ENCODE measurements around the gene RBPJ.
A peak's percentile ranks its signal among the peaks of the same experiment; 100 is the strongest.
"Not testable (repeated sequence)": the region's sequence is repeated elsewhere in the genome, so short reads cannot be mapped to it uniquely, and the experiment has no call there.

The RBPJ gene

DNA sequence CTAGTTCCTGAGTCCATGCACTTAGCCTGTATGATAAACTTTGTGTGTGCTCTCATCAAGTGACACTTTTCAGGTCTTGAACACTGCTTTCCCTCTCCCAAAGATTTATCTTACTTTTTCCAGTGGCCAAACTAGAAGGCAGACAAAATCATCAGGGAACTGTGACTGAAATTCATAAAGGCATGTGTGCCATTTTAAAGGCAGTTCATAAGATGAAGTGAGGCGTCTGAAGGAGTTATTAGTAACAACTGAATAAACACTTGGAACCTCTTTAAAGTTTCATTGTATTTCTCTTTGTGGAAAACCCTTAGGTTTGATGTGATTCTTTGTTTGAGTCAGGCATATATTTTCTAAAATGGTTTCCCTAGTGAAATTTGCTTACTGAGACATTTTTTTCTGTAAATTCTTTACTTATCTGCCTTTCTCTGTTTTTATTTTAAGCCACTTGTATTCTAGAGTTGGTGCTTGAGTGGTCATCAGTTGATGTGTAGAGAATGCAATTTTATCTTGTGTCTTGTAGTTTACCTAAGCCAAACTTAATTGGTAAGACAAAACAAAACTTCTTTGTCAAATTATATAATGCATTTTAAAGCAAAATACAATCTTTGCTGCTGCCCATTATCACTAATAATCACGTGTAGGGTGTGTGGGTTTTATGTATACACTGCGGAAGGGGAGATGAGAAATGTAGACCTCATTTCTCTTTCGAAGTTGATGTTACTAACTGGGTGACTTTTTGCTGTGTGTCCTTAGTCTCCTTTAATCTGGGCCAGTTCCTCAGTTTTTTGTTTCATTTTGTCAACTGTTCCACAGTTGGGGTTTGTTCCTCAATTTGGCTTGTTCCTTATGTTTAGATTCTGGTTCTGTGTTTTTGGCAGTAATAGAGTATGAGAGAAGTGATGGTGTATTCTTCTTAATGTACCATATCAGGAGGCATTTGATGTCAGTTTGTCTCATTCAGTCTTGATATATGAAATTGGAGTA, 56.8 kb downstream of the RBPJ start:
- DNase-seq: no peak

DNA sequence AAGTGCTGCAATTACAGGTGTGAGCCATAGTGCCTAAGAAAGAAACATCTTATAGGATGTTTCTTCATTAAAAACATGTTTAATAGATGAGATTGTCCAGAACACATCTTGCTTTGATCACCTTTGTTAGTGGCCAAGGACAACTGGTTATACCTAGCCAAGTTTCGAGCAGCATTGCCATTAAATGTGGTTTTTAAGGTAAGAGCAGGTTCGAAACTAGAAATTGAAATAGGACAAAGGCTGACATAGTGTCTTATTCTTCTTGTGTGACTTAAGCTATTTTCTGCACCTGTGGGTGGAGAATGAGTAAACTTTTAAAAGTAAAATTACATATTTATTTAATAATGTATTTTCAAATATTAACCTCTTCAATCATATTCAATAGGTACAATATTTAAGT, 59.0 kb downstream of the RBPJ start:
- no peak for DNase-seq

DNA sequence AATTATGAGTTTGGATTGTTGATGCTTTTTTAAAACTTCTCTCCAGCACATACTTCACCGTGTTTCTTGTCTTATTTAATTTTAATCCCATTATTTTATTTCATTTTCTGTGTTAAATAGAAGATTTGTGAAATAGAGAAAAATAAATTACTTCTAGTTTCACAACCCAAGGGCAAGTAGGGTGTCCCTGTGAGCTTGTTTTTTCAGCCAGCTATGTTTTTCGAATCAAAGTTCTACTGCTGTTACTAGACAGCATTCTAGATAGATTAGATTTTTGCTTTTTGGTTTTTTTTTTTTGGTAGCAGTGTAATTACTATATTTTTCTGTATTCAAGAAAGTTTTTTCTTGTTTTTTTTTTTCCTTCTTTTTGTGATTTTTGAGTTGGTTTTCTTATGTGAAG, 59.9 kb downstream of the RBPJ start:
- no peak for DNase-seq

DNA sequence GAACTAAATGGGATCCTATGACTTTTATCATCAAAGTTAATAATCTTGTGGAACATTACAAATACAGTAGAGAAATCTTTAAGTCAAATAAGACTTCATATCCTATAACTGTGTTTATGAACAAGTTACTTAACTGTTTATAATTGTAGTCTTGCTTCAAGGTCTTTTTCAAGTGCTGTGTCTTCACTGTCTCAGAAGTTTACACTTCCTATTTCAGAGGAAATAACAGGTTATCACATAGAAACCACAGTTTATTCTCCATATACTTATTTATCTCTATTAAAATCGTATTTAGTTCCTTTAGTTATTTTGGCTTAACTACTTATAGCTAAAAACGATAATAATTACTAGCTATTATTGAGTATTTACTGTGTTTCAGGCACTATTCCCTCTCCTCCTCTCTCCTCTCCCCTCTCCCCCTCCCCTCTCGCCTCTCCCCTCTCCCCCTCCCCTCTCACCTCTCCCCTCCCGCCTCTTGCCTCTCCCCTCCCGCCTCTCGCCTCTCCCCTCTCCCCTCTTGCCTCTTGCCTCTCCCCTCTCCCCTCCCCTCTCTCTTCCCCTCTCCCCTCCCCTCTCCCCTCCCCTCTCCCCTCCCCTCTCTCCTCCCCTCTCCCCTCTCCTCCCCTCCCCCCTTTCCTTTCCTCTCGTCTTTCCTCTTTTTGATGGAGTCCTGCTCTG, 63.7 kb downstream of the RBPJ start:
- DNase-seq: no peak

DNA sequence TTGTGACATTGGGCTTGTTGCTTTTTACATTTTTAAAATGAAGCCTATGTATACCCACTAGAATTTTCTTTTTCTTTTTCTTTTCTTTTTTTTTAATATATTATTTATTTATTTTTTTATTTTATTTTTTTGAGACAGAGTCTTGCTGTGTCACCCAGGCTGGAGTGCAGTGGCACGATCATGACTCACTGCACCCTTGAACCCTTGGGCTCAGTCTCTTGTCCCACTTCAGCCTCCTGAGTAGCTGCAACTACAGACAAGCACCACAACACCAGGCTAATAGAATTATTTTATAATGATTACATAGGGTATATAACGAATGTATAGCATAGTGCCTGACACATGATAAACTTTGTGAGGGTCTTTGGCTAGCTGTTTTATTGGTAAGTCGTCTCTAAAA, 64.9 kb downstream of the RBPJ start:
- no peak for DNase-seq

DNA sequence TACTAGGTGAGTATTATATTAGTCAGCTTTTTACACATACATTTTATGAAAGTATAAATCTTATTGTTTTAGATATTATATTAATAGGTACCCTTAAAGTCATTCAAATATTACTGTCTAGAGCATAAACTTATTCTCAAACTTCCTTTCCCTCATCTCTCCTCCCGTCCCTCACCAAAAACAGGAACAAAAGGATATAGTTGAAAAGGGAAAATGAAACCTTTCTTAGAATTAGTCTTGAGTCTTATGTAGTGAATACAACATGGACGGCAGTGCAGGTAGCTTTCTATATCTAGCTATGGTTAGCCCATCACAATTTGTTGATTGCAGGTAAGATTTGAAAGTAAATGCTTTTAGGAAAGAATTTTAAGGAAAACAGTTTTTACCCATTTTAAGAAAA, 65.6 kb downstream of the RBPJ start:
- no peak for DNase-seq

DNA sequence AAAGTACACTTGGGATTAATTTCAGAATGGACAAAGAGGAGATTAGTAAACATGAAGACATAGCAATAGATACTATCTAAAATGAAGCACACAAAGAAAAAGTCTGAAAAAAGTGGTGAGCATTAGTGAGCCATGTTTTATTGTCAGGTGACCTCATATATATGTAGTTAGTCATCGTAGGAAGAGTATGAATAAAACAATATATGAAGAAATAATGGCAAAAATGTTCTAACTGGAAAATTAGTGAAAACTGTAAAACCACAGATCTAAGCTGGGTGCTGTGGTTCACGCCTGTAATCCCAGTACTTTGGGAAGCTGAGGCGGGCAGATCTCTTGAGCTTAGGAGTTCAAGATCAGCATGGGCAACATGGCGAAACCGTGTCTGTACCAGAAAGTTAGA, 67.9 kb downstream of the RBPJ start:
- no peak for DNase-seq

DNA sequence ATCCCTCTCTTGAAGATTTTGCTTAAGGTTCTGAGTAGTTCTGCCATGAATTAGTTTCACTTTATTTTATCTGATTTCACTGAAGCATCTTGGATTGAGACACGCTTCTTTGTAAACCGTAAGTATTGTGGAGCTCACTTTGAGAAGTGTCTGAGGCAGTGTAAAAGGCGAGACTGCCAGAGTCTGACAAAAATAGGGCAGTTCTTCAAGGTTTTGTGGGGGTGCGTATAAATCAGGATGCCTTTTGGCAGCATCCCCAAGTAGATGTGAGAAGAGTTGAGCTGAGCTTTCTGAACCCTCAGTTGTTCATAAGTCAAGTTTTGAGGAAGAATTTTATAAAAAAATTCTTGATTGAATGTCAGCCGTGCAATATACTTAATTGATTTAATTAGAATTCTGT, 76.3 kb downstream of the RBPJ start:
- DNase-seq: no peak

DNA sequence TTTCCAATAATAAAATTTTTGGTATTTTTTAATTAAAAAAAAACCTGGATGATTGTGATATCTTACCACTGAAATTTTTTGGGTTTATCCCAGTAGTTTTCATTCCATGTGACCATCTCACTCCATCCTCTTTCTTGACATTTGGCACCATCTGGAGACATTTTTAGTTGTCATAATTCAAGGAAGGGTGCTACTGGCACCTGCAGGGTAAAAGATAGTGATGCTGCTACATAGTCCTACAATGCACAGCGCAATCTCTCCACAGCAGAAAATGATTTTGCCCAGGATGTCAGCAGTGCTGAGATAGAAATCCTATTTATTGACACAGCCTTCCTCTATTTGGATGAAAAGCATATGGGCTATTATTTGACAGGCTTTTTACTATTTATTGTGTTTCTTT, 79.3 kb downstream of the RBPJ start:
- DNase-seq: no peak

DNA sequence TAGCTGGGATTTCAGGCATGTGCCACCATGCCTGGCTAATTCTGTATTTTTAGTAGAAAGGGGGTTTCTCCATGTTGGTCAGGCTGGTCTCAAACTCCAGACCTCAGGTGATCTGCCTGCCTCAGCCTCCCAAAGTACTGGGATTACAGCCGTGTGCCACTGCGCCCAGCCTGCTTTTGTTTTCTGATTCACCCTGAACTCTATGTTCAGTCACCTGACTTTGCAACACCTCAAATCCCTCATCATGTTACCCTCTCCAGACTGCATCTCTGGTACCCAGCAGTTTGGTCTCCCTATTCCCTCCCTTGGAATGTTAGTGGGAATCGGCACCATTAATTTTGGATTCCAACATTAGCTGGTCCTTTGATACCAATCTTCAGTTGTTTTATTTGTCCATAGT, 81.2 kb downstream of the RBPJ start:
- DNase-seq: not testable (repeated sequence)

DNA sequence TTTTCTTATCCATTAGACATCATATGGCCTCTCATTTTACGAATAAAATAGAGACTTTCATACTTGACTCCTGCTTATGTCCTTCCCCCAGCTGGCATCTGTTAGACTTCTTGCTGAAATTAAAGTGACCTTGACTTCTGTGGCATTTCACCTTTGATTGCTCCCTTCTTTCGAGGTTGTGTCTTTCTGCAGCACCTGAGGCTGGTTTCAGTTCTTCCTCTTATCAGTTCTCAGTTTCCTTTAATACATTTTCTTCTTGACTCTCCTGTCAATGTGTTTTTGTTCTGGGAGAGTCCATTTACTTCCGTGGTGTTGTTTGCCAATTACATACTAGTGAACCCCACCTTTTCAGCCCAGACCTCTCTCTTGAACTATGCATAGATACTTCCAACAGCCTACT, 81.6 kb downstream of the RBPJ start:
- DNase-seq: no peak

DNA sequence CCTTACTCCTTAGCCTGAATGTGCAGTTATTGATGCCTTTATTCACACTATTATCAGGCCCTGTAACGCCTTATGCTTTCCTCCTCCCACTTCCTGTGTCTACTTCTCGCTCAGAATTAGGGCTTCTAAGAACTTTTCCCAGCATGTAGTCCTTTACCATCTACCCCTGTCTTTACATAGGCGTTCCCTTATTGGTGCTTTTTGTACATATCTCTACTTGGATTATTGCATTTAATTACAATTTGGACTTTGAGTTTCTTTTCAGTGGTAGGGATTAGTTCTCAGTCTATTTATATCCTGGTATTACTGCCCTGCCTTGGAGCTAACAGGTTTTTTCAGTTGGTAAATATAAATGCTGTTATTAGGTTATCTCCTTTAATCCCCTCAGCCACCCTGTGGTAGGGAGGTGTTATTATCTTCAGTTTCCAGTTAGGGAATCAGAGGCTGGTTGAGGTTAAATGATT, 84.0 kb downstream of the RBPJ start:
- no peak for DNase-seq

DNA sequence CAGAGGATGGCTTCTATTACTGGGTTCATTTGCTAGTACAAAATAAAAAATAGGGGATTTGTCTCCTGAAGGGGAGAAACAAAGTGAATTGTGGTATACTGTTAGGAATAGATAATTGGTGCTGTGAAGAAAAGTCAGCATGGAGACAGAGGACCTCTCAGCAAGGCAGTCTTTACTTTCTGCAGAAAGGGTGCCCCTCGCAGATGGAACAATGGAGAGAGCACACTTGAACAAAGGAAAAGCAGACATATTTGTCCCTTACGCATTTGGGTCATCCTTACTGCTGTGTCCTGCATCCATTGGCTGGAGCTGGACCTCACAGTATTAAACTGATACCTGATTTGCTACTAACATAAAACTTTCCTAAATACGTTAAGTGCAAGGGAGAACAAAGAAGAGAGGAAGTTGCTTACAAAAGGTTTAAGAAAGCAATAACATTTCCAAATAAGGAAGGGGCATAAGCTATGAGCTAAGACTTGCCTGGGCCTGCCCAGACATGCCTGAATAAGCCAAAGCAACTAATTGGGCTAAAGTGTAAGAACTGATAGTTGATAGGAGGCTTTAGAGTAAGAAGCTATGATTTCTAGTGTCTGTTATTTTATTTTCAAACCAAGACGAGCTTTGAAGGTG, 85.6 kb downstream of the RBPJ start:
- no peak for DNase-seq

DNA sequence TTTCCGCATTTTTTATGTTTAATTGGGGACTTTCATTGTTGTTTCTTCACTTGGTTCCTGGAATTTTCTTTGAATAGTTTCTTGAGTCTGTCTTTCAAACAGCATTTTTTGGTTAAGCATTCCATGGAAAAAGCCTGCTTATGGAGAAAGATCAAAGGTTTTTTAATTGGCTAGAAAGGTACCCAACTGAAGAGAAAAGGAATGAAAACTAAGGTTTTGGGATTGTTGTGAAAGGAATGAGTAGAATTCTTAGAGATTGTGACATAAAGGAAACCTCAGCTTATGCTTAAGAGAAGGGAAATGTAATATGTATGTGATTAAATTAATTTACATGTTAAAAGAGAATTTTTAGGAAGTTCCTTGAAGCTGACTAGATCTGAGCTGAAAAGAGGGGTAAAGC, 86.7 kb downstream of the RBPJ start:
- no peak for DNase-seq

DNA sequence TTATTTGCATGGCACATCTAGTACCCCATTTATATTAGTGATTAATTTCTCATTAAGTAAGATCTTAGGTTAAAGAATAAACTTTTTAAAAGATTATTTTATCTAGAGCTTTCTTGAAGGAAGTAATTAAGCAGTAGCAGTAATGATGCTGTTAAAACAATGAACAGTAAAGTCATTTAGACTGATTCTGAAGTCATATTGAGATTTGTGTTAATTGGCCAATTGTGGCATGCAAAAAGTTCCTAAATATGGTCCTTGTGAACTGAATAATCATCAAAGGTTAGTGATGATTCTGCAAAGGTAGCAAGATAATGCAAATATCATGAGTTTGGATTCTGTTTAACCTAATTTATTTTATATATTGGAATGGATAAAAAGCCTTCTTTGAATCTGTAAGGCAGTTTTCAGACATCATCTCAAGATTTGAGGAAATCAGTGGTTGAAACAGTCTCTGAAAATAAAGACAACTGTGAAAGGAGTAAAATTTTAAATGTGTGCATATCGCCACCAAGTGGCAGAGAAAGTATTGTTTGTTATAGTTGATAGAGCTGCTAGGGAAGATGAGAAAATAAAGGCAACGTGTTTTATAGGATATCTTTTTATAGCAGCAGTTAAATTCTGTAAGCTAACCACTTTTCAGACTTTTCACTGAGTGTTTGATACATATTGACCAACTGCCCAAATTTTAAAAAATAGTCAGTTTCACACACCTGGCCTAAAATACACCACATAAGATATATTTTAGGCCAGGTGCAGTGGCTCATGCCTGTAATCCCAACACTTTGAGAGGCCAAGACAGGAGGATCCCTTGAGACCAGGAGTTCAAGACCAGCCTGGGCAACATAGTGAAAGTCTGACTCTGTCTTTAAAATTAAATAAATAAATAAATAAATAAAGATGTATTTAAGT, 89.8 kb downstream of the RBPJ start:
- peak; percentile 39 for DNase-seq

DNA sequence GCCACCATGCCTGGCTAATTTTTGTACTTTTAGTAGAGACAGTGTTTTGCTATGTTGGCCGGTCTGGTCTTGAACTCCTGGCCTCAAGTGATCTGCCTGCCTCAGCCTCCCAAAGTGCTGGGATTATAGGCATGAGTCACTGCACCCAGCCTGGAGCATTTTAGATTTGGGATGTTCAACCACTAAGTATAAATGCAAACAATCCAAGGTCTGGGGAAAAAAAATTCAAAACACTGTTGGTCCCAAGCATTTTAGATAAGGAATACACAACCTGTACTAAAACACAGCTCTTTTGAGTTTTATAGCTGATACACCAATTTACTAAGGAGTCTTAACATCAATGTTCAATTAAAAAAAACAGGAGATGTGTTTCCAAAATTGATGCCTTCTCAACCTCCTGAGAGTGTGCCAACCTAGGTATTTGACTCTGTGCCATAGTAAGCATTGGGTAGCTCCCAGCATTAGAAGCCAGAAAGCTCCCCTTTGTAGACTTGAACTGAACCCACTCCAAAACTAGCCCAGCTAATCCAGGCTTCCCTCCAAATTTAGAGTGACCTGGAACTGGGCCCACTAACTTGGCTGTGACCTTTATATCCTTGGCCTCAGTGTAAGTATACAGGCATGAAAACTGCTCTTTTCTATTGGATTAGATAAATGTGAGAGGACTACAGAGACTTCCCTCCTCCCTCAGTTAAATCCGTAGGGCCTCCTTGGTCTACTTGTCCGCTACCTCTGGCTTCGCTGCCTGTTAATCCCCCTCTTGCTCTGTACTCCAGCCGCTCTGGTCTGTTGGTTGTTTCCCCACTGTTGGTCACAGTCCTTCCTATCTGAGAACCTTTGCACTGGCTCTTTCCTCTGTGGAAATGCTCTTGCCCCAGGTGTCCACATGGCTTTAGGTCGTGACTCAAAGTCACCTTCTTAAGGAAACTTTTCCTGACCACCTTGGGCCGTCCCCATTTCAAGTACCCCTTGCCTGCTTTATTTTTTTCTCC, 91.9 kb downstream of the RBPJ start:
- no peak for DNase-seq

DNA sequence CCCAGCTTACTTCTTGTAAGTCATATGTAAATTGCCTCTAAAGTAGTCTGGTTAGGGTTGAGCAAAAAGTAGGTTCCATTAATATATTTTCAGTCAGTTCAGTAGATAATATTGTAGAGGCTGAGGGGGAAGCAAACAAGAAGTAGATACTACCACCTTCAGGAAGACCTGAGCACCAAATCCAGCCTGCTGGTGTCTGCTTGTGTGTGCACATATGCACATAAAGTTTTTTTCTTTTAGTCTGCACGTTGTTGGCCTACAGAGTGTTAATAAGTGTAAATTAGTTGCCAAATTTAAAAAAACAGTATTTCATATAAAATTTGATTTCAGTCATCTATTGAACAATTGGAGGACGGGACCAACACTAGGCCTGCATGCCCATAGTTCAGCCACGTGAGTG, 92.8 kb downstream of the RBPJ start:
- DNase-seq: no peak

DNA sequence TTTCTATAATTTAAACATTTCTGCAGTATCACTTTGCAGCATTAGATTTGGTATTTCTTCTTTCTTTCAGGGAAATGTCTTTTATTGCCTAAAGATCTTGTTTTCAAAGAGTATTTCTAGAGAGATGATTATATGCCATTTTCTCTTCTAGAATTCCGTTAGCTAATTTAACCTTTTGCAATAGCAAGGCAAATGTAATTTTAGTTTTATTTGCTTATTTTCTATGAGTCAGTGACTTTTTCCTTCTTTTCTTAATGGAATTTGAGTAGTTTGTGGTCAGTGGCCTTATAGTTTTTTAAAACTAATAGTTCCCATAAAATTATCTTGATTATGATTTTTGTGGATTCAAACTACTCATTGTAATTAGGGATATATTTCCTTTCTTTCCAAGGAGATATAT, 97.3 kb downstream of the RBPJ start:
- no peak for DNase-seq

DNA sequence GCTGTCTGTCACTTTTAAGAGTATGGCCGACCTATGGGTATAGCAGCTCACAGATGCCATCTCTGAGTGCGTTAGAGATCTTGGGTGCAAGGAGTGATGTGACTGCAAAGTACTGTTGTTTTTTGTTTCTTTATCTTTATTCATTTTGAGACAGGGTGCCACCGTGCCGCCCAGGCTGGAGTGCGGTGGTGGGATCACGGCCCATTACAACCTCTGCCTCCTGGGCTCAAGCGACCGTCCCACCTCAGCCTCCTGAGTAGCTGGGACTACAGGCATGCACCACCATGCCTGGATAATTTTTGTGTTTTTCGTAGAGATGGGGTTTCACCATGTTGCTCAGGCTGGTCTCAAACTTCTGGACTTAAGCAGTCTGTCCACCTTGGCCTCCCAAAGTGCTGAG, 98.0 kb downstream of the RBPJ start:
- DNase-seq: no peak

DNA sequence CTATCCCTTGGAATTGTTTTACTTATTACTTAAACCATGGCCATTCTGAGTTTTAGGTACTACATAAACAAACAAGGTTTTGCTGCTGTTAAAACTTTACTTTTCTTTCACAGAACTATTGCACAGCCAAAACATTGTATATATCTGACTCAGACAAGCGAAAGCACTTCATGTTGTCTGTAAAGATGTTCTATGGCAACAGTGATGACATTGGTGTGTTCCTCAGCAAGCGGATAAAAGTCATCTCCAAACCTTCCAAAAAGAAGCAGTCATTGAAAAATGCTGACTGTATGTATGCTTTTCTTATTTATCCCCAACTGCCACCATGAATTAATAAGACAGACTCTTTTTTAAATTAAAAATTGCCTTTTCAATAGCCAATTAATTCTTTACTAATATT, 99.6 kb downstream of the RBPJ start:
- no peak for DNase-seq

DNA sequence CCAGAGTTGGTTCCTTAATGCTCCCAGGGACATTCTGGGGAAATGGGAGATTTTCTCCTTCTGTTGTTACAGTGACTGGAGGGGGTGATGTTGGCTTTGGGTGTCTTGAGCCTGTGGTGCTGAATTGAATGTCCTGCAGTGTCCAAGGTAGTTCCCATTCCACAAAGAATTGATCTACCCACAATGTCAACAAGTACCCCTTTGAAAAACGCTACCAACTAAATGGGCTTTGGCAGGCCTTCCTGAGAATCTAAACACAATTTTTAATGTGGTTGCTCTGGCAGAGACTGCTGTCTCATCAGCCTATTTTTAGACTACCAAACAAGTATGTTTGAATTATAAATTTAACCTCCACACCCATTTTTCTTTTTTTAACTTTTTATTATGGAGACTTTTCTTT, 100.1 kb downstream of the RBPJ start:
- DNase-seq: no peak

Measured in NCI-H2227 treated with DMSO at 0.1 percent for 48 hours (cell line).